Measurements from ENCODE around the gene ATG7.

The ATG7 gene

GRCh38 chr3:11290743-11291680 is 18.8 kb downstream of the ATG7 start:
- no peak for DNase-seq (ENCODE audit: low read depth in 1 of 2, low spot score in 1 of 2)

DNA sequence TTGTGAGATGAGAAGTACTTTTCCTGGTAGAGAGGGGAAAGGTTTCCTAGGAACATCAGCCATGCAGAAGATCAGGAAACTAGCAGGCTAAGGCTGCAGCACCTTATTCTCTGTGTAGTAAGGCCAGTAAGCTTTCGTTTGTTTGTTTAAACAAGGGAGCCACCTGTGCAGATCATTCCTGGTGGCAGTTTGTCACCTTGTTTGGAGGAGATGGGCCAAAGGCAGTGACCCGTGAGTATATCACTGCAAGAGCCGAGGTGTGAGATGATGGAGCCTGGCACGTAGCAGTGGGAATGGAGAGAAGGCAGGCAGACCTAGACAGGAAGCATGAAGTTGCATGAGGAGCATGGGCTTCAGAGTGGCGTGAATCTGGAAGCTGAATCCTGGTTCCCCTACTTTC is 19.6 kb downstream of the ATG7 start:
- no peak for DNase-seq (ENCODE audit: low read depth in 1 of 2, low spot score in 1 of 2)

GRCh38 chr3:11297126-11297525 is 24.9 kb downstream of the ATG7 start:
- no peak for DNase-seq (ENCODE audit: low read depth in 1 of 2, low spot score in 1 of 2)

- no peak for DNase-seq (ENCODE audit: low read depth in 1 of 2, low spot score in 1 of 2)
Observed at GRCh38 chr3:11300970-11301369, 28.8 kb downstream of the ATG7 start.

DNA sequence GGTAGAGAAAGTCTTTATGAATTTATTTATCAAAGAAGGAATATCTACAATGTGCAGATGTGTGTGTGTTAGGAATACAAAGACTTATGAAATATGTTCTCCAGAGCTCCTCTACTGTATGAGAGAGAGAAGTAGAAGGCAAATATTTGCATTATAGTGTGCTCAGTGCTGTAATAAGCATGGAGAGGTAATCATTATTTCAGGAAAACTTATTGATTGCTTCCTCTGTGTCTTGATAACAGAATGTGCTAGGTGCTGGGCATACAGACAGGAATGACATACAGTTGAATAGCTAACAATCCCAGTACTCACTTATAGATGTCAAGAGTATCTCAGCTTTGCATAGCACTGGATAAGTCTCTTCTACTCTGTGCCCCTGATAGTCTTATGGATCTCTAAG is 30.2 kb downstream of the ATG7 start:
- no peak for DNase-seq (ENCODE audit: low read depth in 1 of 2, low spot score in 1 of 2)

DNA sequence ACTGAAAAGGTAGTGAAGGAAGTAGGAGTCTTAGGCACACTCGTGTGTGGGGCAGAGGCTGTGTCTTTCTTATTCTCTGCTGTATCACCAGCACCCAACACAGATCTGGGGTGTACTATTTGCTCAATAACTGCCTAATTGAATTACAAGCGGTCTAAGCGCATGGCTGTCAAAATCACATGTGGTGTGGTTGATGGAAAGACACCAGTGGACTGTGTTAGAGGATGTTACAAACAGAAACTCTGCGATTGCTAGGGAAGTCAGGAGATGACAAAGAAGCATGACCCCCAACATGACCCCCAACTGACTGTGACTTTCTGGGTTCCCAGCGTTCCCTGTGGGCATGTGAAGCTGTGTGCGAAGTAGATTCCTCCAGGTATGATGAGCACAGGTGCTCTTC is 32.0 kb downstream of the ATG7 start:
- no peak for DNase-seq (ENCODE audit: low read depth in 1 of 2, low spot score in 1 of 2)

- no peak for DNase-seq (ENCODE audit: low read depth in 1 of 2, low spot score in 1 of 2)
Observed at GRCh38 chr3:11305509-11305908, 33.3 kb downstream of the ATG7 start.

DNA sequence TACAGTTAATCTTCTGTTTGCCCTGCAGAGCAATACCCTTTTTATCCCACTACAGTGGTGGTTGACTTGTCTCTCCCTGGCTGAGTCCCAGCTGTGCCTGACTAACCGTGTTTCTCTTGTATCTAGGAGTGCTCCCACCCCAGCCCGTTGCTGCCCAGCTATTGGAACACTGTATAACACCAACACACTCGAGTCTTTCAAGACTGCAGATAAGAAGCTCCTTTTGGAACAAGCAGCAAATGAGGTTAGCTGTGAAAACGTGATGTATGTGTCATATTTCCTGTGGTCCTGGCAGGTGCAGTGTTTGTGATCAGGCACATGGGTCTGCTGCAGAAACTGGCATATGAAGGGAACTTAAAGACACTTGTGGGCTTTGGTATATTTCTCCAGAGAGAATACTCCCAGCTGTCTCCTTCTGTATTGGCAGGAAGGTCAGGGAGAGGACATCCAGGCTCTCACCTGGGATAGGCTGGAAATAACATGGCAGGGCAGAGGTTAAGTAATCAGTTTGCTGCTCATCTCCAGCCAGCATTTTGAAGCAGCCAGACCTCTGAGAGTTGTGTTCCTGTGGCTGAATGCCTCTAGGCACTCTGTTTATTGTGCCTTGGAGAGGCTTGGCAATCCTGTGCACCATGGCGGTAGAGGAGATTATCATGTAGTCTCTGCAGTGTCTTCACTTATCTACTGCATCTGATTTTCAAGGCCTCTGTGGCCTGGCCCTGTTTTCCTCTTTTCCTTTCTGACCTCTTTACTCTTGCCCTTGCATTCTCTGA is 34.8 kb downstream of the ATG7 start:
- DNase-seq (ENCODE audit: low read depth in 1 of 2, low spot score in 1 of 2): no peak

DNA sequence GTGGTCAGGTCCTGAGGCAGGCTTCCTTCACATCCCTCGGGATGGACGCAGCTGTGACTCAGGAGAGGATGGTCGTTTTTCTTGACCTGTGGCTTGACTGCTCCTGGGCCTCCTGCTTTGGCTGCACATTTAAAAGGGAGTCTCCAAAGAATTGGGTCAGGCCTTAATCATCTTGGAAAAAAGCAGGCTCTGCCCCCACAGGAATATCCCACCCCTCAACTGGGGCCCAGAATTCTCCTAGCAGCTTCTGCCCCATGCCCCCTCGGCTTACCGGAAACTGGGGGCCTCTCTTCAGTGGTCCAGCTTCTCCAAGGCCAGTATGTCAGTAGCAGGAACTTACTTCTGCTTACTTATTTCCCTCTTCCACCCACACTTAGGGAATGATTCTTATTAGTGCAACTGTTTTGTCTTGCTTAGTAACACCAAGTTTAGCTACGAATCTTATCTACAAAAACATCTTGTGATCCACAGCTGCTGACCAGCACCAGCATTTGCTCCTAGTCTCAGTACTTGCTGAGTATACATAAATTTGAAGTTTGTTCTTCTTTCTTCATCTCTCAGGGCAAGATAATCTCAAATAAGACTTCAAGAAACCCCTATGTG is 35.7 kb downstream of the ATG7 start:
- DNase-seq (ENCODE audit: low read depth in 1 of 2, low spot score in 1 of 2): no peak

DNA sequence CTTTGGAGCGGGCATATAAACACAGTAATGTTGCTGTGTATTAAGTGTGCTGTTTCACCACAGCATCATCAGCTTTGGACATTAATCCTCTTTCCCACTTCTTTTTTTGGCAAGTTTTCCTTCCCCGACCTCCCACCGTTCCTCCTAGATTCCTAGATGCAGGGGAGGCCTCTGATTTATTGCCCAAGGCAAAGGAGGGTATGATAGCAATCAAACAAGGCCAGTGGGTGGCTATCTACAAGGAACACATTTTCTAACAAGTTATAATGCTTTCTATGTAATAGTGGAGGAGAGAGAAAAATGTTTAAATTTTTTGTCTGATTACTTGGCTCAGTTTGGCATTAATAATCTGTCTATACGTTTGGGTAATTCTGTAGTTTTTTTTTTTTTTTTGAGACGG is 38.1 kb downstream of the ATG7 start:
- DNase-seq (ENCODE audit: low read depth in 1 of 2, low spot score in 1 of 2): no peak

DNA sequence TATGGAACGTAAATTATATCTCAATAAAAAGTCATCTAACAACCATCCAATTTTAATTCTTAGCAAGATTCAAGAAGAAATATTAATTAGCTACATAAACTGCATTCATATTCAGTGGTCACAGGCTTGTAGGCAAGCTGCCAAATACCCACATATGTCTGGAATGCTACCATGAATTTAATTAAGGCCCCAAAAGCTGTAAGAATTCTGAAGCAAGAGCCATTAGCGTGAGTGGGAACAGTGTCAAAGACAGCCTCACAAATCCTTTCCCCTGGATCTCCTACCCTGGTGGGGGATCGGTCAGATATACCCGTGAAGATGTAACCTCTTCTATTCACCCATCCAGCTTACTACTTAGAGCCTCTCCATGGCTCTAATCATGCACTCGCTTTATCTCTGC is 40.0 kb downstream of the ATG7 start:
- no peak for DNase-seq (ENCODE audit: low read depth in 1 of 2, low spot score in 1 of 2)

DNA sequence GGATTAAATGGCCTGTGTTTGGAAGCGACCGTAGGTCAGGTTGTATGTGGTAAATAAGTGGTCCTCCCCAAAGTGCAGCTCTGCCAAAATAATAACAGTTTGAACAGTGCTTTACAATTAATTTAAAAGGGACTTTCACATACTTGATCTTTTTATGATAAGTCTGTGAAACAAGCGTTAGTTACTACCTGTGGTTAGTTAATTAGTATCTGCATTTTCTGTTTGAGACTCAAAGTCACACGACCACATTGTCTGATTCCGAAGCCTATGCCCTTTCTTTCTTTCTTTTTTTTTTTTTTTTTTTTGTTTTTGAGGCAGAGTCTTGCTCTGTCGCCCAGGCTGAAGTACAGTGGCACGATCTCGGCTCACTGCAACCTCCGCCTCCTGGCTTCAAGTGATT is 45.1 kb downstream of the ATG7 start:
- no peak for DNase-seq (ENCODE audit: low read depth in 1 of 2, low spot score in 1 of 2)

- DNase-seq (ENCODE audit: low read depth in 1 of 2, low spot score in 1 of 2): no peak
Observed at GRCh38 chr3:11322931-11323330, 50.7 kb downstream of the ATG7 start.

- DNase-seq (ENCODE audit: low read depth in 1 of 2, low spot score in 1 of 2): no peak
Observed at GRCh38 chr3:11323813-11324212, 51.6 kb downstream of the ATG7 start.

- DNase-seq (ENCODE audit: low read depth in 1 of 2, low spot score in 1 of 2): no peak
Observed at GRCh38 chr3:11327619-11328018, 55.4 kb downstream of the ATG7 start.

- DNase-seq (ENCODE audit: low read depth in 1 of 2, low spot score in 1 of 2): no peak
Observed at GRCh38 chr3:11328196-11328945, 56.2 kb downstream of the ATG7 start.

DNA sequence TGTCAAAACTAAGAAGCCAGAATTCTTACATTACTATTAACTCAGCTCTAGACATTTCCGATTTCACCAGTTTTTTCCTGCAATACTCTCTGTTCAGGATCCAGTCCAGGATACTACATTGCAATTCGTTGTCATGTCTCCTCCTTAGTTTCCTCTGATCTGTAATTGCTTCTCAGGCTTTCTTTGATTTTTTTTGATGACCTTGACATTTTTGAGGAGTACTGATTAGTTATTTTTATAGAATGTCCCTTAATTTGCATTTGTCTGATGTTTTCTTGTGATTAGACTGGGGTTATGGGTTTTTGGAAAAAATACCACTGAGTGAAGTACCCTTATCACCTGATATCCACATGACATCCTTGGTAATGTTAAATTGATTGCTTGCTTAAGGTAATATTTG is 57.6 kb downstream of the ATG7 start:
- no peak for DNase-seq (ENCODE audit: low read depth in 1 of 2, low spot score in 1 of 2)

- no peak for DNase-seq (ENCODE audit: low read depth in 1 of 2, low spot score in 1 of 2)
Observed at GRCh38 chr3:11331101-11331500, 58.9 kb downstream of the ATG7 start.

- no peak for DNase-seq (ENCODE audit: low read depth in 1 of 2, low spot score in 1 of 2)
Observed at GRCh38 chr3:11335056-11335608, 62.9 kb downstream of the ATG7 start.

GRCh38 chr3:11339541-11339940 is 67.3 kb downstream of the ATG7 start:
- DNase-seq (ENCODE audit: low read depth in 1 of 2, low spot score in 1 of 2): no peak

DNA sequence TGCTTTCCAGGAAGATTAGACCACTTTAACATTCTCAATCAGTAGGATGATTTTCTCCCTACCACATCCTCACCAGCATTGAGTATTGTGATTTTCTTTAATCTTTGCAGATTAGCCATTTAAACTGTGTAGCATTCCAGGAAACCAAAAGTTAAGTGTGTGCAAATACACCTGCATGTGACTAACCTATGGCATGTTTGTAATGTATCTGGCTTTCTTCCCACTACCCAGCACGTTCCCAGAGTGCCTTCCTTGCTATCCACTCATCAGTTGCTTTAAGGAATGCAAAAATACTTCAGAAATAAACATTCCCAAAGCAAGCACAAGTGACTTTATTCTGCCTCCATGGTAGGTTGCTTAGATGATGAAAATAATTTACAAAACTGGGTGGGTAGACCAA is 74.2 kb downstream of the ATG7 start:
- no peak for DNase-seq (ENCODE audit: low read depth in 1 of 2, low spot score in 1 of 2)
